ENCODE results near the gene PSENEN. TPM values are rescaled to one million over a fixed set of nuclear protein-coding genes. Genes with fewer than 3 reads are reported as not detected.

PSENEN gene
- total and polyA plus RNA-seq, 2 of the 8 experiments (the other 6 are each of a cell fraction or from before 2014, with no cell fraction given): 66.7 to 75.3 TPM

DNA sequence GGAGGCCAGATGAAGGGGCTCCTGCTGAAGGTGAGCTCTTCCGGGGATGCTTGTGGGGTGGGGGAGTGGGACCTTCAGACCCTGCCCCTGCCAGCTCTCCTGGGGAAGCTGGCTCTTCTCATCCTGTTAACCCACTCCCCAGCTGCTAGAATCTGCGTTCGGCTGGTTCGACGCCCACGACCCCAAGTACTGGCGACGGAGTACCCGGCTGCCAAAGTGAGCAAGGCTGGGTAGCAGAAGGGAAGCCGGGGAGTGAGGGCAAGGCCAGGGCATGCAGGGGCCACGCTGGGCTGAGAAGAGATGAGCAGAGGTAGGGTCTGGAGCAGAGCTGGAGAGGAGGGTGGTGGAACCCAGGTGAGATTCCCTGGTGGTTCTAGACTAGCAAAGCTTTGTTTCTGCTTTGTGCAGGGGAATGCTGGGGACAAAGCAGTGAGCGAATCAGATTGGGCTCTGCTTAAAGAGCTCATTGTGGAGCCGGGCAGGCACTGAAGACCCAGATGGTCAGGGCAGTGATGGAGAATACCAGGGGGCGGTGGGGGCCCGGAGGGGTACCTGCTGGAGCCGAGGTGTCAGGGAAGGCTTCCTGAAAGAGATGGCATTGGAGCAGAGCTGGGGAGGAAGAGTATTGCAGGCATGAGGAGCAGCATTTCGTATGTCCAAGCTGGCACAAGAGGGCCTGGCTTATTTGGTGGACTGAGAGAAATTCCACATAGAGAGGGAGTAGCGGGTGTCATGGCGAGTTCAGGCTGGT is 17.3 kb upstream of the PSENEN start (continued):
- TF ChIP-seq, protein P1, sequence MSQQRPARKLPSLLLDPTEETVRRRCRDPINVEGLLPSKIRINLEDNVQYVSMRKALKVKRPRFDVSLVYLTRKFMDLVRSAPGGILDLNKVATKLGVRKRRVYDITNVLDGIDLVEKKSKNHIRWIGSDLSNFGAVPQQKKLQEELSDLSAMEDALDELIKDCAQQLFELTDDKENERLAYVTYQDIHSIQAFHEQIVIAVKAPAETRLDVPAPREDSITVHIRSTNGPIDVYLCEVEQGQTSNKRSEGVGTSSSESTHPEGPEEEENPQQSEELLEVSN (IDR thresholded peaks at IDR 0.05): no peak
- TF ChIP-seq CREB1 (IDR thresholded peaks at IDR 0.05) (no peak), RAD21 (IDR thresholded peaks at IDR 0.05 in 1 of 2, conservative IDR thresholded peaks at IDR 0.05 in 1 of 2; ENCODE audit: low read depth in 2 of 2, low read length in 2 of 2) (no peak), JUN (IDR thresholded peaks at IDR 0.05; ENCODE audit: low read depth, low read length) (no peak), NRF1 (IDR thresholded peaks at IDR 0.05; ENCODE audit: low read depth, low read length) (no peak)
- TF ChIP-seq, protein P2, sequence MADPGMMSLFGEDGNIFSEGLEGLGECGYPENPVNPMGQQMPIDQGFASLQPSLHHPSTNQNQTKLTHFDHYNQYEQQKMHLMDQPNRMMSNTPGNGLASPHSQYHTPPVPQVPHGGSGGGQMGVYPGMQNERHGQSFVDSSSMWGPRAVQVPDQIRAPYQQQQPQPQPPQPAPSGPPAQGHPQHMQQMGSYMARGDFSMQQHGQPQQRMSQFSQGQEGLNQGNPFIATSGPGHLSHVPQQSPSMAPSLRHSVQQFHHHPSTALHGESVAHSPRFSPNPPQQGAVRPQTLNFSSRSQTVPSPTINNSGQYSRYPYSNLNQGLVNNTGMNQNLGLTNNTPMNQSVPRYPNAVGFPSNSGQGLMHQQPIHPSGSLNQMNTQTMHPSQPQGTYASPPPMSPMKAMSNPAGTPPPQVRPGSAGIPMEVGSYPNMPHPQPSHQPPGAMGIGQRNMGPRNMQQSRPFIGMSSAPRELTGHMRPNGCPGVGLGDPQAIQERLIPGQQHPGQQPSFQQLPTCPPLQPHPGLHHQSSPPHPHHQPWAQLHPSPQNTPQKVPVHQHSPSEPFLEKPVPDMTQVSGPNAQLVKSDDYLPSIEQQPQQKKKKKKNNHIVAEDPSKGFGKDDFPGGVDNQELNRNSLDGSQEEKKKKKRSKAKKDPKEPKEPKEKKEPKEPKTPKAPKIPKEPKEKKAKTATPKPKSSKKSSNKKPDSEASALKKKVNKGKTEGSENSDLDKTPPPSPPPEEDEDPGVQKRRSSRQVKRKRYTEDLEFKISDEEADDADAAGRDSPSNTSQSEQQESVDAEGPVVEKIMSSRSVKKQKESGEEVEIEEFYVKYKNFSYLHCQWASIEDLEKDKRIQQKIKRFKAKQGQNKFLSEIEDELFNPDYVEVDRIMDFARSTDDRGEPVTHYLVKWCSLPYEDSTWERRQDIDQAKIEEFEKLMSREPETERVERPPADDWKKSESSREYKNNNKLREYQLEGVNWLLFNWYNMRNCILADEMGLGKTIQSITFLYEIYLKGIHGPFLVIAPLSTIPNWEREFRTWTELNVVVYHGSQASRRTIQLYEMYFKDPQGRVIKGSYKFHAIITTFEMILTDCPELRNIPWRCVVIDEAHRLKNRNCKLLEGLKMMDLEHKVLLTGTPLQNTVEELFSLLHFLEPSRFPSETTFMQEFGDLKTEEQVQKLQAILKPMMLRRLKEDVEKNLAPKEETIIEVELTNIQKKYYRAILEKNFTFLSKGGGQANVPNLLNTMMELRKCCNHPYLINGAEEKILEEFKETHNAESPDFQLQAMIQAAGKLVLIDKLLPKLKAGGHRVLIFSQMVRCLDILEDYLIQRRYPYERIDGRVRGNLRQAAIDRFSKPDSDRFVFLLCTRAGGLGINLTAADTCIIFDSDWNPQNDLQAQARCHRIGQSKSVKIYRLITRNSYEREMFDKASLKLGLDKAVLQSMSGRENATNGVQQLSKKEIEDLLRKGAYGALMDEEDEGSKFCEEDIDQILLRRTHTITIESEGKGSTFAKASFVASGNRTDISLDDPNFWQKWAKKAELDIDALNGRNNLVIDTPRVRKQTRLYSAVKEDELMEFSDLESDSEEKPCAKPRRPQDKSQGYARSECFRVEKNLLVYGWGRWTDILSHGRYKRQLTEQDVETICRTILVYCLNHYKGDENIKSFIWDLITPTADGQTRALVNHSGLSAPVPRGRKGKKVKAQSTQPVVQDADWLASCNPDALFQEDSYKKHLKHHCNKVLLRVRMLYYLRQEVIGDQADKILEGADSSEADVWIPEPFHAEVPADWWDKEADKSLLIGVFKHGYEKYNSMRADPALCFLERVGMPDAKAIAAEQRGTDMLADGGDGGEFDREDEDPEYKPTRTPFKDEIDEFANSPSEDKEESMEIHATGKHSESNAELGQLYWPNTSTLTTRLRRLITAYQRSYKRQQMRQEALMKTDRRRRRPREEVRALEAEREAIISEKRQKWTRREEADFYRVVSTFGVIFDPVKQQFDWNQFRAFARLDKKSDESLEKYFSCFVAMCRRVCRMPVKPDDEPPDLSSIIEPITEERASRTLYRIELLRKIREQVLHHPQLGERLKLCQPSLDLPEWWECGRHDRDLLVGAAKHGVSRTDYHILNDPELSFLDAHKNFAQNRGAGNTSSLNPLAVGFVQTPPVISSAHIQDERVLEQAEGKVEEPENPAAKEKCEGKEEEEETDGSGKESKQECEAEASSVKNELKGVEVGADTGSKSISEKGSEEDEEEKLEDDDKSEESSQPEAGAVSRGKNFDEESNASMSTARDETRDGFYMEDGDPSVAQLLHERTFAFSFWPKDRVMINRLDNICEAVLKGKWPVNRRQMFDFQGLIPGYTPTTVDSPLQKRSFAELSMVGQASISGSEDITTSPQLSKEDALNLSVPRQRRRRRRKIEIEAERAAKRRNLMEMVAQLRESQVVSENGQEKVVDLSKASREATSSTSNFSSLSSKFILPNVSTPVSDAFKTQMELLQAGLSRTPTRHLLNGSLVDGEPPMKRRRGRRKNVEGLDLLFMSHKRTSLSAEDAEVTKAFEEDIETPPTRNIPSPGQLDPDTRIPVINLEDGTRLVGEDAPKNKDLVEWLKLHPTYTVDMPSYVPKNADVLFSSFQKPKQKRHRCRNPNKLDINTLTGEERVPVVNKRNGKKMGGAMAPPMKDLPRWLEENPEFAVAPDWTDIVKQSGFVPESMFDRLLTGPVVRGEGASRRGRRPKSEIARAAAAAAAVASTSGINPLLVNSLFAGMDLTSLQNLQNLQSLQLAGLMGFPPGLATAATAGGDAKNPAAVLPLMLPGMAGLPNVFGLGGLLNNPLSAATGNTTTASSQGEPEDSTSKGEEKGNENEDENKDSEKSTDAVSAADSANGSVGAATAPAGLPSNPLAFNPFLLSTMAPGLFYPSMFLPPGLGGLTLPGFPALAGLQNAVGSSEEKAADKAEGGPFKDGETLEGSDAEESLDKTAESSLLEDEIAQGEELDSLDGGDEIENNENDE (IDR thresholded peaks at IDR 0.05; ENCODE audit: insufficient replicate concordance, low read length): no peak

Data from H1 (cell line).